Activated CD4-positive, alpha-beta T cell treated with anti-CD3 and anti-CD28 coated beads for 36 hours (primary cell): Measurements from ENCODE around the gene CDCA4. TPM values are rescaled to one million over a fixed set of nuclear protein-coding genes. Genes with fewer than 3 reads are reported as not detected.
"Not testable (repeated sequence)": the region's sequence is repeated elsewhere in the genome, so short reads cannot be mapped to it uniquely, and the experiment has no call there.

Source experiments
- ATAC-seq: fragments of 200-7000 bp; cut with Tn5 transposase; one replicate; pipeline ENCODE4 v1.10.0; 2021; ENCODE audit warnings: mild to moderate bottlenecking, moderate library complexity
- CTCF ChIA-PET: fragments of 350-600 bp; sonication (Branson Sonifier 250); formaldehyde crosslinking; loops from one replicate; lab custom pipeline; 2021; ENCODE audit warnings: antibody characterized with exemption; lab: Charles Lee
- POLR2A ChIA-PET: fragments of 350-600 bp; sonication (Branson Sonifier 250); formaldehyde crosslinking; loops from one replicate; lab custom pipeline; 2021; ENCODE audit warnings: antibody characterized with exemption, inconsistent platforms; lab: Charles Lee
- DNase-seq: peaks from one replicate; pipeline ENCODE4 v3.0.0-alpha.2; 2020
- H3K27ac Mint-ChIP-seq: one replicate; pipeline ENCODE4 v1.8.0; 2021; ENCODE audit warnings: mixed read lengths
- H3K27me3 Mint-ChIP-seq: one replicate; pipeline ENCODE4 v1.8.0; 2021; ENCODE audit warnings: mixed read lengths
- H3K36me3 Mint-ChIP-seq: one replicate; pipeline ENCODE4 v1.8.0; 2021; ENCODE audit warnings: low read depth, mixed read lengths
- H3K4me1 Mint-ChIP-seq: one replicate; pipeline ENCODE4 v1.8.0; 2021; ENCODE audit warnings: mixed read lengths
- H3K4me3 Mint-ChIP-seq: one replicate; pipeline ENCODE4 v1.8.0; 2021; ENCODE audit warnings: mild to moderate bottlenecking, moderate library complexity, mixed read lengths
- H3K9me3 Mint-ChIP-seq: one replicate; pipeline ENCODE4 v1.8.0; 2021; ENCODE audit warnings: low read depth, mixed read lengths
- intact Hi-C, 2 experiments: fragments of 100-400 bp; cut with DNase I in 1 of 2; cut with micrococcal nuclease in 1 of 2; formaldehyde crosslinking; loops; one replicate each; pipeline versions ENCODE4 v1.14.2 to v1.15.1; 2022 to 2024; cut with DNase I, micrococcal nuclease
- total RNA-seq, 2 experiments: library from RNA; stranded (reverse); gene quantifications; one replicate each; pipeline ENCODE4 v1.2.3, GENCODE V29; 2021

Gene CDCA4
- total RNA-seq, 2 experiments from 2014 or later, result 52.0 to 62.7 TPM

GRCh38 chr14:105033412-105033900 lies 12.6 kb upstream of the CDCA4 start:
- intact Hi-C loops, H3K9me3 Mint-ChIP-seq, H3K27ac Mint-ChIP-seq, ATAC-seq, DNase-seq, H3K27me3 Mint-ChIP-seq, POLR2A ChIA-PET, H3K36me3 Mint-ChIP-seq: not testable (repeated sequence)
- CTCF ChIA-PET, result interaction anchor here (0.6 to 2.7 kb wide), 3 partner anchors 13 to 56 kb away, joined by 3 to 17 read pairs (median 3); no protein-coding TSS in a partner anchor
- Mint-ChIP-seq H3K4me3 (peak overlapping the region; percentile 24), H3K4me1 (peaks cover 10% of the 10 kb centered on the region)

- POLR2A ChIA-PET, H3K36me3 Mint-ChIP-seq, intact Hi-C loops, H3K4me3 Mint-ChIP-seq, H3K27ac Mint-ChIP-seq, H3K9me3 Mint-ChIP-seq, ATAC-seq, H3K27me3 Mint-ChIP-seq, DNase-seq: not testable (repeated sequence)
- peaks cover 10% of the 10 kb centered on the region for H3K4me1 Mint-ChIP-seq
- CTCF ChIA-PET, result interaction anchor here (1.3 kb wide), 1 partner anchor 11 kb away, joined by 6 read pairs; no protein-coding TSS in a partner anchor
Measured at GRCh38 chr14:105032451-105032901, 11.6 kb upstream of the CDCA4 start.

GRCh38 chr14:105030836-105031396 lies 10.0 kb upstream of the CDCA4 start:
- Mint-ChIP-seq H3K4me1 (peaks cover 20% of the 10 kb centered on the region), H3K27me3 (peaks cover 3% of the 10 kb centered on the region), H3K27ac (no peak overlapping the region), H3K4me3 (no peak overlapping the region), H3K36me3 (no peaks in the 10 kb centered on the region), H3K9me3 (no peaks in the 10 kb centered on the region)
- ChIA-PET CTCF (interaction anchor here (0.6 to 1.3 kb wide), 3 partner anchors 9 to 50 kb away, joined by 3 to 6 read pairs (median 4); no protein-coding TSS in a partner anchor), POLR2A (interaction anchor here (1.3 kb wide), 1 partner anchor 12 kb away, joined by 3 read pairs; no protein-coding TSS in a partner anchor)
- intact Hi-C loops, result no loop called here
- DNase-seq (no peak), ATAC-seq (no peak)

- H3K9me3 Mint-ChIP-seq, result no peaks in the 10 kb centered on the region
- intact Hi-C loops, result no loop called here
- H3K4me3 Mint-ChIP-seq, result no peak overlapping the region
- H3K27ac Mint-ChIP-seq, result no peak overlapping the region
- peaks cover 27% of the 10 kb centered on the region for H3K4me1 Mint-ChIP-seq
- peaks cover 3% of the 10 kb centered on the region for H3K27me3 Mint-ChIP-seq
- ATAC-seq (no peak), DNase-seq (no peak)
- H3K36me3 Mint-ChIP-seq, result no peaks in the 10 kb centered on the region
- CTCF ChIA-PET, result interaction anchor here (1.5 to 1.9 kb wide), 2 partner anchors 13 to 15 kb away, joined by 3 to 9 read pairs; no protein-coding TSS in a partner anchor
- POLR2A ChIA-PET, result no interaction called here
Measured at GRCh38 chr14:105030194-105030593, 9.3 kb upstream of the CDCA4 start.

GRCh38 chr14:105029402-105029801 lies 8.5 kb upstream of the CDCA4 start:
- CTCF ChIA-PET, result interaction anchor here (1.5 to 2.0 kb wide), 3 partner anchors 10 to 16 kb away, joined by 3 to 9 read pairs (median 6); no protein-coding TSS in a partner anchor
- DNase-seq, result no peak

GRCh38 chr14:105028251-105028927 lies 7.5 kb upstream of the CDCA4 start:
- intact Hi-C loops, result loop anchor here in 1 of 2 experiments (10.0 kb wide), 1 partner anchor 1184 kb away; the partner anchor contains the start of gene PPP1R13B
- Mint-ChIP-seq H3K27ac (no peak overlapping the region), H3K9me3 (no peaks in the 10 kb centered on the region), H3K27me3 (no peaks in the 10 kb centered on the region), H3K4me3 (no peak overlapping the region), H3K4me1 (peaks cover 38% of the 10 kb centered on the region), H3K36me3 (no peaks in the 10 kb centered on the region)
- CTCF ChIA-PET, result interaction anchor here (1.1 to 2.0 kb wide), 5 partner anchors 9 to 18 kb away, joined by 3 to 9 read pairs (median 3); no protein-coding TSS in a partner anchor
- ATAC-seq (no peak), DNase-seq (no peak)
- POLR2A ChIA-PET, result no interaction called here

More at GRCh38 chr14:105029402-105029801, 8.5 kb upstream of the CDCA4 start:
- Mint-ChIP-seq H3K4me1 (peaks cover 33% of the 10 kb centered on the region), H3K27ac (no peak overlapping the region), H3K27me3 (peaks cover 3% of the 10 kb centered on the region), H3K9me3 (no peaks in the 10 kb centered on the region), H3K36me3 (no peaks in the 10 kb centered on the region), H3K4me3 (no peak overlapping the region)
- intact Hi-C loops, result loop anchor here in 1 of 2 experiments (10.0 kb wide), 1 partner anchor 1185 kb away; the partner anchor contains the start of gene PPP1R13B
- POLR2A ChIA-PET, result no interaction called here
- no peak for ATAC-seq

- ATAC-seq, H3K36me3 Mint-ChIP-seq, H3K27ac Mint-ChIP-seq, H3K9me3 Mint-ChIP-seq, H3K27me3 Mint-ChIP-seq, DNase-seq, POLR2A ChIA-PET, H3K4me3 Mint-ChIP-seq: not testable (repeated sequence)
- H3K4me1 Mint-ChIP-seq, result peaks cover 39% of the 10 kb centered on the region
- intact Hi-C loops, result loop anchor here in 1 of 2 experiments (10.0 kb wide), 1 partner anchor 1183 kb away; the partner anchor contains the start of gene PPP1R13B
- CTCF ChIA-PET, result interaction anchor here (1.1 to 2.0 kb wide), 3 partner anchors 9 to 19 kb away, joined by 3 to 6 read pairs (median 3); no protein-coding TSS in a partner anchor
Measured at GRCh38 chr14:105027718-105028117, 6.8 kb upstream of the CDCA4 start.

- no peak overlapping the region for H3K4me3 Mint-ChIP-seq
- peaks cover 43% of the 10 kb centered on the region for H3K4me1 Mint-ChIP-seq
- ChIA-PET CTCF (interaction anchor here (0.7 to 1.9 kb wide), 6 partner anchors 10 to 60 kb away, joined by 3 to 15 read pairs (median 4); no protein-coding TSS in a partner anchor), POLR2A (interaction anchor here (0.6 to 1.9 kb wide), 2 partner anchors 13 to 38 kb away, joined by 5 to 7 read pairs; partner anchors contain the start of gene GPR132)
- intact Hi-C loops, result loop anchor here in 1 of 2 experiments (1.0 to 10.0 kb wide), 4 partner anchors 18 to 1182 kb away; partner anchors contain the start of genes CLBA1, GPR132 and PPP1R13B
- ATAC-seq (no peak), DNase-seq (no peak)
- H3K27me3 Mint-ChIP-seq, result no peaks in the 10 kb centered on the region
- H3K9me3 Mint-ChIP-seq, result no peaks in the 10 kb centered on the region
- peak overlapping the region; percentile 11 for H3K27ac Mint-ChIP-seq
- H3K36me3 Mint-ChIP-seq, result no peaks in the 10 kb centered on the region
Measured at GRCh38 chr14:105026802-105027563, 6.1 kb upstream of the CDCA4 start.

GRCh38 chr14:105026033-105026785 lies 5.3 kb upstream of the CDCA4 start:
- no peaks in the 10 kb centered on the region for H3K27me3 Mint-ChIP-seq
- ChIA-PET CTCF (interaction anchor here (0.7 to 1.9 kb wide), 6 partner anchors 9 to 274 kb away, joined by 3 to 15 read pairs (median 4); no protein-coding TSS in a partner anchor), POLR2A (interaction anchor here (0.6 to 1.9 kb wide), 3 partner anchors 13 to 144 kb away, joined by 4 to 7 read pairs (median 5); partner anchors contain the start of gene GPR132)
- intact Hi-C loops, result loop anchor here in 1 of 2 experiments (1.0 to 10.0 kb wide), 4 partner anchors 19 to 1181 kb away; partner anchors contain the start of genes CLBA1, GPR132 and PPP1R13B
- H3K9me3 Mint-ChIP-seq, result no peaks in the 10 kb centered on the region
- peak; percentile 55 for ATAC-seq
- DNase-seq, result peak; percentile 38
- H3K4me3 Mint-ChIP-seq, result no peak overlapping the region
- peaks cover 4% of the 10 kb centered on the region for H3K36me3 Mint-ChIP-seq
- peak overlapping the region; percentile 75 for H3K27ac Mint-ChIP-seq
- peaks cover 47% of the 10 kb centered on the region for H3K4me1 Mint-ChIP-seq
